GM18517 (cell line): ENCODE results near the gene NUTM1.

ENCODE experiments used
- ATAC-seq: cut with Tn5 transposase; IDR thresholded peaks from one replicate; pipeline ENCODE4 v1.9.1; 2021; ENCODE audit warnings: mild to moderate bottlenecking, moderate library complexity; ENCODE audit not compliant: unreplicated experiment

The NUTM1 gene

GRCh38 chr15:34342737-34343575 lies at the start of gene NUTM1, which contains the start of gene NOP10:
Gene NUTM1, plus strand, starts transcription at chr15:34343315. Its CDS starts 382 bp downstream, at chr15:34343697.
Gene NOP10, minus strand, starts transcription at chr15:34343136. Its CDS starts 63 bp downstream, at chr15:34343073.
- peak; percentile 84 for ATAC-seq

GRCh38 chr15:34297059-34297458 lies 46.1 kb upstream of the NUTM1 start:
- ATAC-seq, result no peak

DNA sequence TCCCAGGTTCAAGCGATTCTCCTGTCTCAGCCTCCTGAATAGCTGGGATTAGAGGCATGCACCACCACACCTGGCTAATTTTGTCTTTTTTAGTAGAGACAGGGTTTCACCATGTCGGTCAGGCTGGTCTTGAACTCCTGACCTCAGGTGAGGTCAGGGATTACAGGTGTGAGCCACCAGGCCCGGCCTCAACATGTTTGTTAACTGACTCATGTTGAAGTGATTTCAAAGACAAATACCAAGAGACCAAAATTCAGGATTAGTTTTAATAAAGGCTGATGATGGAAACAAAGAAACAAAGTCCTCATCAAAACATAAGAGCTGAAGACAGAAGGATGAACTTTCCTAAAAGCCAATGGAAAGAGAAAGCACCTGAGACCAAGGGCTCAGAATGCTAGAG lies 42.1 kb upstream of the NUTM1 start:
- no peak for ATAC-seq

DNA sequence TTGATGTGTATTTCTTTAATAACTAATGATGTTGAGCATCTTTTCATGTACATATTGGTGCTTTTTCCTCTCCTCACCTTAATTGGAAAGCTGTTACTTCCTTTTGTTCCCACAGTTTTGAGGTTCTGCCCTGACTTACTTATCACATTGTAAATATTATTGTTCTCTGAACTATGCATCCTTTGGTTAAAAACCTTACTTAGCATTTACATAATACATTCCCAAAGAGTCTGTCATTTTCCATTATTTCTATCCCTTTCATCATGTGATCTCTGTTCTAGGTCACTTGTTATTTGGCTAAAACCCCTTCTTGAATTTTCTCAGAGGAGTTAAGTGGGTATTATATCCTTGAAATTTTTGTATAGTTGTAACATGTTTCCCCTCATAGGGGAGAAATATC lies 38.5 kb upstream of the NUTM1 start:
- ATAC-seq, result no peak

- ATAC-seq, result no peak
Observed at GRCh38 chr15:34311563-34311962, 31.6 kb upstream of the NUTM1 start.

- ATAC-seq, result no peak
Observed at GRCh38 chr15:34314491-34315490, 28.3 kb upstream of the NUTM1 start.

GRCh38 chr15:34318277-34319079 lies 24.6 kb upstream of the NUTM1 start:
- peak; percentile 74 for ATAC-seq

DNA sequence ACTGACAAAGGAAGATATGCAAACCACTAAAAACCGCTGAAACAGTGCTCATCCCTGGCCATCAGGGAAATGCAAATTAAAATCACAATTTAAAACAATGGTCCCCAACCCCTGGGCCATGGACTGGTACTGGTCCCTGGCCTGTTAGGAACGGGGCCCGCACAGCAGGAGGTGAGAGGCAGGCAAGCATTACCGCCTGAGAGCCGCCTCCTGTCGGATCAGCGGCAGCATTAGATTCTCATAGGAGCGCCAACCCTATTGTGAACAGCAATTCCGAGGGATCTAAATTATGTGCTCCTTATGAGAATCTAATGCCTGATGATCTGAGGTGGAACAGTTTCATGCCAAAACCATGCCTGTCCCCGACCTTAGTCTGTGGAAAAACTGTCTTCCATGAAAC lies 19.9 kb upstream of the NUTM1 start:
- ATAC-seq, result no peak

DNA sequence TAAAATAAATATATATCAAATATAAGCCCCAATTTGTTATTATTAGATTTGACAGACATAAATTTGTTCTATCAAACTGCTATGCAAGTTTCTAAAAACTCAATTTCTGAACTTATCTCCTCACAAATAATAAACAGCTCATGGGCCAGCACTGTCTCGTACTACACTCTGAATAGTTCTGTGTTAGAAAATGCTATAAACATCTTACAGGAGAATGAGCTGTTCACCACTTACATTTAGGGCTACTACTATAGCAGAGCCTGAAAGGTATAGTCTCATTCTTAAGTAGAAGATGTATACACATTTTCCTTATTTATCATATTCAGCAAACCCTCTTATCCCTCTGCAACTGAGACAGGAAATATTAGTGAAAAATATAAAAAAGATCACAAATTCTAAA lies 18.2 kb upstream of the NUTM1 start:
- no peak for ATAC-seq

GRCh38 chr15:34325368-34325767 lies 17.7 kb upstream of the NUTM1 start:
- no peak for ATAC-seq

DNA sequence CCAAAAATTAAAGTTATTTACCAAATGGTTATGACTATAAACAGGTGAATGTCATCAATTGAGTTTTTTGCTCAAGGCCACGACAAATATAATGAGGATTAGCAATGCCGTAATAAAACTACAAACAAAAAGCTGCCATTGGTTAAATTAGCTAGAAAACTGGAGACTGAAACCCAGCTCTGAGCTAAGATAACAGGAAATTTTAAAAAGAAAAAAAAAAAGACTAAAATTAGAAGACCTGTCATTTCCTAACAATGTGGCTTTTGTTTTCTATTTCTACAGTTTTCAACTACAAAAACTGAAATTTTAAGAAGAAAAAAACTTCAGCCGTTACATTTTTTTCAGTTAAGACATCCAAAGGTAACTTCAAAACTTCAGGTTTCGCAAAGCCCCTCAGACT lies 15.2 kb upstream of the NUTM1 start:
- ATAC-seq, result no peak

DNA sequence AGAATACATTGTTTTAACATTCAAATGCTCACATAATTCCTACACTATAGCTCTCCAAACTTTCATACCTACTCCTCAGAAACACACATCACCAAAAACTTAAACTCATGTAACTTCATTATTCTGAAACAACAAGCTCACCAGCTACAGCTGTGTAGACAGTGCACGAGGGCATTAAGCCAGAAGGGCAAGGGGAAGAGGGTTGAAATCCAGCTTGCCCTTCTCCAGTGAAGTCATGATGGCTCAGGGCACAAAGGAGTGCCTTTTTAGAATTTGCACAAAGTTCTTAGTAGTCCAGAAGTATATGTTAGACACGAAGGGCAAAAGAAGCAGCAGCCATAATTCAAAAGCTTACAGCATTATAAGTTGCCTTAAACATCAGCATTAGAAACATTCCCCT lies 14.1 kb upstream of the NUTM1 start:
- ATAC-seq, result no peak

DNA sequence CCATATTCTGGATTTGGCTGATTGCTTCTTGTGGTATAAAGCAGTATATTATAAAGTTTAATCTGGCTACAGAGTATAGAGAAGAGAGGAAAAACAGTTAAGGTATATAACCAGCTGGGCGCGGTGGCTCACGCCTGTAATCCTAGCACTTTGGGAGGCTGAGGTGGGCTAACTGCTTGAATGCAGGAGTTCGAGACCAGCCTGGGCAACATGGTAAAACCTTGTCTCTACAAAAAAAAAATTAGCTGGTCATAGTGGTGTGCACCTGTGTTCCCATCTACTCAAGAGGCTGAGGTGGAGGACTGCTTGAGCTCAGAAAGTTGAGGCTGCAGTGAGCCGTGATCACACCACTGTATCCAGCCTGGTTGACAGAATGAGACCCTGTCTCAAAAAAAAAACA lies 12.8 kb upstream of the NUTM1 start:
- no peak for ATAC-seq

DNA sequence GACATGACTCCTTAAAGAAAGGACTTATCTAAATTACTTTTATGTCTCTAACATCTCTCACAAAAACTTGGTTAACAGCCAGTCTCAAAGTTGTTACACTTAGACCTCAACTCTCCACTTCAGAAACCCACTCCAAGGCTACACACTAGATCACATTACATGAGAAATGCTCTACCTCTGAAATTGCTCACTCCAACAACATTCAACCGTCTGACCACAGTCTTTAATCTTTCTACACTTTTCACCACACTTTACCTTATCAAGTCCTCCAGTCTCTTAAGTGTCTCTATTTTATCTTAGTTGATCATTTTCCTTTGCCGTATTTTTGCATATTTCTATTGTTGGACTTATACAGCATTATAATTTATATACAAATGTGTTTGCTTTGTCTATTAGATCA lies 11.3 kb upstream of the NUTM1 start:
- ATAC-seq, result no peak

DNA sequence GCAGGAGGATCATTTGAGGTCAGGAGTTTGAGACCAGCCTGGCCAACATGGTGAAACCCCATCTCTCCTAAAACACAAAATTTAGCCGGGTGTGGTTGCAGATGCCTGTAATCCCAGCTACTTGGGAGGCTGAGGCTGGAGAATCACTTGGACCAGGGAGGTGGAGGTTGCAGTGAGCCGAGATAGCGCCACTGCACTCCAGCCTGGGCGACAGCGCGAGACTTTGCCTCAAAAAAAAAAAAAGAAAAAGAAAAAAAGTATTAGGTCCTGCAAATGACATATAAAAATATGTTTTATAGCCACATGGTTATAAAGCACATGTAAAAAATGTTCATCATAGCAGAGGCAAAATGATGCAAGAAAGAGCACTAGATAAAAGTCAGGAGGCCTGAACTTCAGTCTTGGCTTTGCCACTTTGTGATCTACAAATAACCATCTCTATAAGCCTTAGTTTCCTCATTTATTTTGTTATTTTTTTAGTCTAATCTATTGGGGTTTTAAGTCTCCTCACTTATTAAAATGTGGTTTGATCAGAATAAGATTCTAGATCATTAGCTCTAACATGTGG lies 10.5 kb upstream of the NUTM1 start:
- no peak for ATAC-seq

DNA sequence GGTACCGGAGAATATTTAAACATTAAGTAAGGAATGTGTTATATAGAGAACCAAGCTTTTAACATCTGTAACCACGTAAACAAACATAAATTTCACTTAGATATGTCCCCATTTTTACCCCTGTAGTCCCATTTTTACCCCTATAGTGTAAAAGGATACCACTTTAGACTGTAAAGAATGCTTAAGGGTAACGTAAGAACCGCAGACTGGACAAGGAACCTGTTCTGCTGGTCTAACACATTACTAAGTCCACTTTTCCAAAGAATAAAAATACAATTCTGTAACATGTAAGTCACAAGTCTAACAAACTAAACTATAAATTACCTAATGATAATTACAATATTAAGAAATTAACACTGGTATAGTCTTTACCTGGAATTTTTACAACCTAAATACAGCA lies 8.4 kb upstream of the NUTM1 start:
- ATAC-seq, result no peak

GRCh38 chr15:34335176-34336032 lies 7.7 kb upstream of the NUTM1 start:
- no peak for ATAC-seq

GRCh38 chr15:34336231-34336990 lies 6.7 kb upstream of the NUTM1 start:
- ATAC-seq, result no peak
